GM12878 (cell line): ENCODE results near the gene HLA-DPB1. TPM values are rescaled to one million over a fixed set of nuclear protein-coding genes. Genes with fewer than 3 reads are reported as not detected.

Experiments
- ATAC-seq: fragments of 200-7000 bp; cut with Tn5 transposase; 3 replicates; pipeline ENCODE4 v1.9.1; 2020; ENCODE audit warnings: mild to moderate bottlenecking, moderate library complexity
- BruUV-seq: library from RNA; stranded (reverse); fragments of 400-500 nt; replicated peaks from 2 replicates; lab custom pipeline; 2021; lab: Mats Ljungman, UMichigan
- CTCF ChIA-PET: fragments of 300-600 bp; sonication (Branson Sonifier 250); formaldehyde crosslinking; extraction: SDS; loops from one replicate; lab custom pipeline; 2021; ENCODE audit warnings: inconsistent platforms; lab: Yijun Ruan, JAX
- POLR2A ChIA-PET: fragments of 350-600 bp; formaldehyde crosslinking; extraction: SDS; loops from one replicate; lab custom pipeline; 2021; ENCODE audit warnings: inconsistent platforms; lab: Charles Lee
- RAD21 ChIA-PET: fragments of 300-600 bp; sonication (Branson Sonifier 250); formaldehyde crosslinking; loops from one replicate; lab custom pipeline; 2023; ENCODE audit warnings: antibody characterized with exemption; ENCODE audit not compliant: unreplicated experiment; lab: Charles Lee
- SMC1A ChIA-PET: fragments of 300-600 bp; sonication (Branson Sonifier 250); formaldehyde crosslinking; loops from one replicate; lab custom pipeline; 2023; ENCODE audit not compliant: unreplicated experiment, uncharacterized antibody; lab: Charles Lee
- DNase-seq: peaks from one replicate; pipeline ENCODE4 v3.0.0-alpha.2; 2011; ENCODE audit warnings: low read depth, low spot score
- FAIRE-seq: peaks from 3 replicates; lab custom pipeline; 2011; peaks lifted over from hg19 to GRCh38; lab: Jason Lieb, UNC
- H2AFZ ChIP-seq: 2 replicates; pipeline ENCODE4 v1.6.0; 2011; ENCODE audit warnings: low read depth, low read length, control low read depth; ENCODE audit not compliant: control insufficient read depth
- H3K27ac ChIP-seq: 2 replicates; pipeline ENCODE4 v1.5.1; 2011; ENCODE audit warnings: control low read depth; ENCODE audit not compliant: control insufficient read depth, insufficient read depth
- H3K27me3 ChIP-seq, 2 experiments: replicated peaks in 1 of 2; 2 replicates each; pipeline versions ENCODE4 v1.6.0 to v1.6.1; 2011; ENCODE audit warnings: low read length in 1 of 2; ENCODE audit not compliant: control insufficient read depth in 2 of 2, insufficient read depth in 2 of 2
- H3K36me3 ChIP-seq, 2 experiments: 2 replicates each; pipeline ENCODE4 v1.5.1; 2011; ENCODE audit warnings: low read length in 1 of 2; ENCODE audit not compliant: control insufficient read depth in 2 of 2, insufficient read depth in 2 of 2
- H3K4me1 ChIP-seq: 2 replicates; pipeline ENCODE4 v1.6.1; 2011; ENCODE audit warnings: mild to moderate bottlenecking, low read length, moderate library complexity, mixed read lengths; ENCODE audit not compliant: control insufficient read depth, insufficient read depth
- H3K4me2 ChIP-seq: 2 replicates; pipeline ENCODE4 v1.6.0; 2011; ENCODE audit warnings: control low read depth; ENCODE audit not compliant: control insufficient read depth, insufficient read depth
- H3K4me3 ChIP-seq: fragments of 200-600 bp; sonication (generic); 2 replicates; pipeline ENCODE4 v1.5.1; 2016
- H3K79me2 ChIP-seq: 2 replicates; pipeline ENCODE4 v1.6.0; 2011; ENCODE audit warnings: low read length; ENCODE audit not compliant: control insufficient read depth, insufficient read depth
- H3K9ac ChIP-seq: 2 replicates; pipeline ENCODE4 v1.8.0; 2011; ENCODE audit warnings: low read length, control low read depth, mixed read lengths; ENCODE audit not compliant: control insufficient read depth, insufficient read depth
- H3K9me3 ChIP-seq: replicated peaks from 3 replicates; pipeline ENCODE4 v1.5.1; 2011; ENCODE audit warnings: mild to moderate bottlenecking, low read length; ENCODE audit not compliant: control insufficient read depth, insufficient read depth
- H4K20me1 ChIP-seq: 2 replicates; pipeline ENCODE4 v1.6.0; 2011; ENCODE audit not compliant: control insufficient read depth, insufficient read depth
- ATF7 ChIP-seq: fragments of 450-650 bp; IDR thresholded peaks from 2 replicates; pipeline ENCODE4 v1.6.1; 2016; ENCODE audit warnings: low read depth, mild to moderate bottlenecking
- CBX5 ChIP-seq: sonication (generic); IDR thresholded peaks from 2 replicates; pipeline ENCODE4 v1.6.1; 2016; ENCODE audit warnings: low read depth, moderate library complexity, mild to moderate bottlenecking, inconsistent platforms
- CREM ChIP-seq: IDR thresholded peaks from 2 replicates; pipeline ENCODE4 v1.6.1; 2014; ENCODE audit warnings: antibody characterized with exemption, low read depth
- EED ChIP-seq: sonication (generic); IDR thresholded peaks from 2 replicates; pipeline ENCODE4 v1.6.1; 2016; ENCODE audit warnings: antibody characterized with exemption, low read depth
- EGR1 ChIP-seq, 2 experiments: IDR thresholded peaks; 1 replicate in 1 of 2; 2 replicates in 1 of 2; pipeline ENCODE4 v1.6.1; 2011 to 2012; ENCODE audit warnings: low read depth in 2 of 2, low read length in 2 of 2, borderline replicate concordance in 1 of 2, mild to moderate bottlenecking in 1 of 2, moderate library complexity in 1 of 2
- ETV6 ChIP-seq, 2 experiments: fragments of 450-650 bp in 1 of 2; IDR thresholded peaks in 1 of 2; conservative IDR thresholded peaks in 1 of 2; 2 replicates each; pipeline ENCODE4 v1.6.1; 2014; ENCODE audit warnings: antibody characterized with exemption in 1 of 2, borderline replicate concordance in 1 of 2, low read depth in 1 of 2, mild to moderate bottlenecking in 1 of 2, moderate library complexity in 1 of 2
- JUNB ChIP-seq: IDR thresholded peaks from 2 replicates; pipeline ENCODE4 v1.6.1; 2016; ENCODE audit warnings: antibody characterized with exemption, mild to moderate bottlenecking
- KLF5 ChIP-seq: fragments of 450-650 bp; IDR thresholded peaks from 2 replicates; pipeline ENCODE4 v1.6.1; 2014; ENCODE audit warnings: mild to moderate bottlenecking; ENCODE audit not compliant: partially characterized antibody
- MTA2 ChIP-seq: fragments of 450-650 bp; IDR thresholded peaks from 2 replicates; pipeline ENCODE4 v1.6.1; 2016; ENCODE audit warnings: low read depth, mild to moderate bottlenecking, moderate library complexity
- SUPT20H ChIP-seq: IDR thresholded peaks from 2 replicates; pipeline ENCODE4 v1.6.1; 2011; ENCODE audit warnings: low read depth, mild to moderate bottlenecking, low read length, moderate library complexity, borderline replicate concordance; ENCODE audit not compliant: control insufficient read depth
- TAF1 ChIP-seq: IDR thresholded peaks from 2 replicates; pipeline ENCODE4 v1.6.1; 2011; ENCODE audit warnings: mild to moderate bottlenecking, low read depth, low read length, borderline replicate concordance
- YY1 ChIP-seq: IDR thresholded peaks from 2 replicates; pipeline ENCODE4 v1.6.1; 2011; ENCODE audit warnings: low read depth, mild to moderate bottlenecking, low read length
- ZNF217 ChIP-seq: fragments of 450-650 bp; IDR thresholded peaks from 2 replicates; pipeline ENCODE4 v1.6.1; 2017; ENCODE audit warnings: antibody characterized with exemption, mild to moderate bottlenecking
- WGBS: methylation state at CpG from one replicate; pipeline ENCODE4 v1.1.6; 2016; ENCODE audit warnings: low lambda C conversion rate; ENCODE audit not compliant: insufficient replicate concordance, insufficient coverage; ENCODE audit errors: missing lambda C conversion rate; 5-methylcytosine and 5-hydroxymethylcytosine counted together
- in situ Hi-C: fragments of 300-500 bp; cut with MboI; formaldehyde crosslinking; loops from 9 replicates; pipeline ENCODE4 v1.14.3; 2018; ENCODE audit warnings: mixed read lengths
- intact Hi-C: fragments of 100-400 bp; cut with micrococcal nuclease; formaldehyde crosslinking; loops from one replicate; pipeline ENCODE4 v1.14.2; 2022; ENCODE audit not compliant: unreplicated experiment
- polyA plus RNA-seq, 11 experiments: library from polyadenylated mRNA; depleted of rRNA in 4 of 11; unstranded in 6 of 11; stranded (reverse) in 5 of 11; fragments of >200 nt; fragmentation: Nextera tagmentation in 4 of 11; fragmentation: Illumina TruSeq in 1 of 11; extraction: Ambion mirVana in 4 of 11; extraction: Trizol in 1 of 11; gene quantifications; 1 replicate in 1 of 11; 2 replicates in 10 of 11; pipeline versions ENCODE4 v1.2.1 to v1.2.3, GENCODE V29; 2011 to 2016; ENCODE audit warnings: inconsistent platforms in 2 of 11, missing spikeins in 2 of 11, low read depth in 1 of 11
- total RNA-seq, 4 experiments: library from RNA; depleted of rRNA in 3 of 4; stranded (reverse); fragments of >200 nt in 3 of 4; fragmentation: Illumina TruSeq in 1 of 4; extraction: Trizol in 1 of 4; gene quantifications; 2 replicates each; pipeline versions ENCODE4 v1.2.1 to v1.2.3, GENCODE V29; 2013 to 2021
- TF ChIP-seq, protein P1 (sequence below): fragments of 450-650 bp; IDR thresholded peaks from 2 replicates; pipeline ENCODE4 v1.6.1; 2017; ENCODE audit warnings: mild to moderate bottlenecking, low read depth, inconsistent platforms; ENCODE audit not compliant: poor library complexity, severe bottlenecking
- TF ChIP-seq, protein P2 (sequence below): fragments of 450-650 bp; formaldehyde crosslinking; IDR thresholded peaks from 2 replicates; pipeline ENCODE4 v1.4.0; 2022; ENCODE audit warnings: mild to moderate bottlenecking, moderate library complexity
- TF ChIP-seq, protein P3 (sequence below): fragments of 450-650 bp; conservative IDR thresholded peaks from 2 replicates; pipeline ENCODE4 v1.6.1; 2017; ENCODE audit warnings: mild to moderate bottlenecking, moderate library complexity

The HLA-DPB1 gene
- total and polyA plus RNA-seq, 10 of the 15 experiments (the other 5 are each of a cell fraction or from before 2014, with no cell fraction given): 101 to 675 (median 352) TPM

DNA sequence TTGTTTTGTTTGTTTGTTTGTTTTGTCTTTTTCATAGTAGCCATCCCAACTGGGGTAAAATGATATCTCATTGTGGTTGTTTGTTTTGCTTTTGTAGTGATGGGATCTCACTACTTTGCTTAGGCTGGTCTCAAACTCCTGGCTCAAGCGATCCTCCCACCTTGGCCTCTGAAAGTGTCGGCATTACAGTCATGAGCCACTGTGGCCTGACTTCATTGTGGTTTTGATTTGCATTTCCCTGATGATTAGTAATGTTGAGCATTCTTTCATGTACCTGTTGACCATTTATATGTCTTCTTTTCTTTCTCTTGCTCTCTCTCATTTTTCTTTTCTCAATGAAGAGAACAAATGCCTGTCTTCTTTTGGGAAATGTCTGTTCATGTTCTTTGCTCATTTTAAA, 35.6 kb upstream of the HLA-DPB1 start:
- no peaks in the 10 kb centered on the region for H3K27me3 ChIP-seq
- RAD21 ChIA-PET: no interaction called here
- in situ Hi-C loops (no loop called here), intact Hi-C loops (no loop called here)
- H3K79me2 ChIP-seq: no peaks in the 10 kb centered on the region
- no peaks in the 10 kb centered on the region for H4K20me1 ChIP-seq
- BruUV-seq: no TSS peak
- SMC1A ChIA-PET: interaction anchor here (0.8 to 1.5 kb wide), 8 partner anchors 8 to 33 kb away, joined by 3 to 6 read pairs (median 4); partner anchors contain the start of gene HLA-DPA1
- H3K27ac ChIP-seq: no peak overlapping the region
- peak; percentile 89 for FAIRE-seq
- H3K4me3 ChIP-seq: no peak overlapping the region
- POLR2A ChIA-PET: interaction anchor here (1.2 to 2.3 kb wide), 5 partner anchors 9 to 210 kb away, joined by 4 to 12 read pairs (median 7); partner anchors contain the start of gene HLA-DPB1
- no peak overlapping the region for H3K4me2 ChIP-seq
- DNase-seq: peak; percentile 41
- no peaks in the 10 kb centered on the region for H3K36me3 ChIP-seq
- peak; percentile 91 for ATAC-seq
- H3K9me3 ChIP-seq: peaks cover 2% of the 10 kb centered on the region
- no peak overlapping the region for H3K9ac ChIP-seq
- CTCF ChIA-PET: interaction anchor here (1.2 to 1.7 kb wide), 2 partner anchors 10 to 26 kb away, joined by 3 to 23 read pairs; no protein-coding TSS in a partner anchor
- peaks cover 7% of the 10 kb centered on the region; the same call in 1 of the 2 replicates for H3K4me1 ChIP-seq
- H2AFZ ChIP-seq: peak overlapping the region; percentile 23; the same call in 1 of the 2 replicates
- WGBS: 0% methylated on average over 2 of the region's 2 CpGs
- TF ChIP-seq ZNF217 (peak; percentile 86), SUPT20H (no peak), TAF1 (no peak), YY1 (peak; percentile 17; the same call in 1 of the 2 replicates), EED (no peak), EGR1 (IDR thresholded peaks at IDR 0.05; ENCODE audit: borderline replicate concordance in 1 of 2, low read depth in 2 of 2, low read length in 2 of 2) (no peak), ETV6 (conservative IDR thresholded peaks at IDR 0.05 in 1 of 2, IDR thresholded peaks at IDR 0.05 in 1 of 2; ENCODE audit: borderline replicate concordance in 1 of 2, low read depth in 1 of 2) (peak in 1 of 2 experiments; percentile 71; a peak in 1 of 4 replicates), KLF5 (no peak), CBX5 (0 out of 2 replicates have a peak, but pooled peaks have one; percentile 45), CREM (0 out of 2 replicates have a peak, but pooled peaks have one; percentile 30), JUNB (peak; percentile 52), MTA2 (peak; percentile 35; the same call in 1 of the 2 replicates), ATF7 (peak; percentile 82)
- TF ChIP-seq, protein P1, sequence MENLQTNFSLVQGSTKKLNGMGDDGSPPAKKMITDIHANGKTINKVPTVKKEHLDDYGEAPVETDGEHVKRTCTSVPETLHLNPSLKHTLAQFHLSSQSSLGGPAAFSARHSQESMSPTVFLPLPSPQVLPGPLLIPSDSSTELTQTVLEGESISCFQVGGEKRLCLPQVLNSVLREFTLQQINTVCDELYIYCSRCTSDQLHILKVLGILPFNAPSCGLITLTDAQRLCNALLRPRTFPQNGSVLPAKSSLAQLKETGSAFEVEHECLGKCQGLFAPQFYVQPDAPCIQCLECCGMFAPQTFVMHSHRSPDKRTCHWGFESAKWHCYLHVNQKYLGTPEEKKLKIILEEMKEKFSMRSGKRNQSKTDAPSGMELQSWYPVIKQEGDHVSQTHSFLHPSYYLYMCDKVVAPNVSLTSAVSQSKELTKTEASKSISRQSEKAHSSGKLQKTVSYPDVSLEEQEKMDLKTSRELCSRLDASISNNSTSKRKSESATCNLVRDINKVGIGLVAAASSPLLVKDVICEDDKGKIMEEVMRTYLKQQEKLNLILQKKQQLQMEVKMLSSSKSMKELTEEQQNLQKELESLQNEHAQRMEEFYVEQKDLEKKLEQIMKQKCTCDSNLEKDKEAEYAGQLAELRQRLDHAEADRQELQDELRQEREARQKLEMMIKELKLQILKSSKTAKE: peak; percentile 21
- TF ChIP-seq, protein P2, sequence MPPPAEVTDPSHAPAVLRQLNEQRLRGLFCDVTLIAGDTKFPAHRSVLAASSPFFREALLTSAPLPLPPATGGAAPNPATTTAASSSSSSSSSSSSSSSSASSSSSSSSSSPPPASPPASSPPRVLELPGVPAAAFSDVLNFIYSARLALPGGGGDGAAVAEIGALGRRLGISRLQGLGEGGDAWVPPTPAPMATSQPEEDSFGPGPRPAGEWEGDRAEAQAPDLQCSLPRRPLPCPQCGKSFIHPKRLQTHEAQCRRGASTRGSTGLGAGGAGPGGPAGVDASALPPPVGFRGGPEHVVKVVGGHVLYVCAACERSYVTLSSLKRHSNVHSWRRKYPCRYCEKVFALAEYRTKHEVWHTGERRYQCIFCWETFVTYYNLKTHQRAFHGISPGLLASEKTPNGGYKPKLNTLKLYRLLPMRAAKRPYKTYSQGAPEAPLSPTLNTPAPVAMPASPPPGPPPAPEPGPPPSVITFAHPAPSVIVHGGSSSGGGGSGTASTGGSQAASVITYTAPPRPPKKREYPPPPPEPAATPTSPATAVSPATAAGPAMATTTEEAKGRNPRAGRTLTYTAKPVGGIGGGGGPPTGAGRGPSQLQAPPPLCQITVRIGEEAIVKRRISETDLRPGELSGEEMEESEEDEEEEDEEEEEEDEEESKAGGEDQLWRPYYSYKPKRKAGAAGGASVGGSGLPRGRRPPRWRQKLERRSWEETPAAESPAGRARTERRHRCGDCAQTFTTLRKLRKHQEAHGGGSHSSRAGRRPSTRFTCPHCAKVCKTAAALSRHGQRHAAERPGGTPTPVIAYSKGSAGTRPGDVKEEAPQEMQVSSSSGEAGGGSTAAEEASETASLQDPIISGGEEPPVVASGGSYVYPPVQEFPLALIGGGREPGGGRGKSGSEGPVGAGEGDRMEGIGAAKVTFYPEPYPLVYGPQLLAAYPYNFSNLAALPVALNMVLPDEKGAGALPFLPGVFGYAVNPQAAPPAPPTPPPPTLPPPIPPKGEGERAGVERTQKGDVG (CRISPR knock-in tag): no peak
- TF ChIP-seq, protein P3, sequence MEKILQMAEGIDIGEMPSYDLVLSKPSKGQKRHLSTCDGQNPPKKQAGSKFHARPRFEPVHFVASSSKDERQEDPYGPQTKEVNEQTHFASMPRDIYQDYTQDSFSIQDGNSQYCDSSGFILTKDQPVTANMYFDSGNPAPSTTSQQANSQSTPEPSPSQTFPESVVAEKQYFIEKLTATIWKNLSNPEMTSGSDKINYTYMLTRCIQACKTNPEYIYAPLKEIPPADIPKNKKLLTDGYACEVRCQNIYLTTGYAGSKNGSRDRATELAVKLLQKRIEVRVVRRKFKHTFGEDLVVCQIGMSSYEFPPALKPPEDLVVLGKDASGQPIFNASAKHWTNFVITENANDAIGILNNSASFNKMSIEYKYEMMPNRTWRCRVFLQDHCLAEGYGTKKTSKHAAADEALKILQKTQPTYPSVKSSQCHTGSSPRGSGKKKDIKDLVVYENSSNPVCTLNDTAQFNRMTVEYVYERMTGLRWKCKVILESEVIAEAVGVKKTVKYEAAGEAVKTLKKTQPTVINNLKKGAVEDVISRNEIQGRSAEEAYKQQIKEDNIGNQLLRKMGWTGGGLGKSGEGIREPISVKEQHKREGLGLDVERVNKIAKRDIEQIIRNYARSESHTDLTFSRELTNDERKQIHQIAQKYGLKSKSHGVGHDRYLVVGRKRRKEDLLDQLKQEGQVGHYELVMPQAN: 0 out of 2 replicates have a peak, but pooled peaks have one; percentile 21
